ENCODE data around the gene ZBTB7B.
A peak's percentile ranks its signal among the peaks of the same experiment; 100 is the strongest.

ZBTB7B gene

GRCh38 chr1:155049651-155050559, 47.3 kb downstream of the ZBTB7B start:
- Histone ChIP-seq H3K9ac (ENCODE audit: low read length) (peak overlapping the region; percentile 68), H4K20me1 (ENCODE audit: insufficient read depth, low read length) (no peaks in the 10 kb centered on the region), H3K4me2 (ENCODE audit: low read length) (peak overlapping the region; percentile 89), H3K27ac (ENCODE audit: low read length) (no peak overlapping the region), H2AFZ (ENCODE audit: low read depth, low read length) (peak overlapping the region; percentile 76), H3K4me1 (ENCODE audit: low read length) (peaks cover 17% of the 10 kb centered on the region), H3K27me3 (ENCODE audit: low read depth, low read length) (no peaks in the 10 kb centered on the region), H3K36me3 (replicated peaks; ENCODE audit: low read depth, low read length) (peaks cover 6% of the 10 kb centered on the region), H3K79me2 (ENCODE audit: low read length) (no peaks in the 10 kb centered on the region), H3K4me3 (ENCODE audit: low read length) (peak overlapping the region; percentile 79), H3K9me3 (ENCODE audit: insufficient read depth, low read length) (no peaks in the 10 kb centered on the region)
- TF ChIP-seq EZH2phosphoT487 (IDR thresholded peaks at IDR 0.05; ENCODE audit: low read depth) (no peak), CTCF (IDR thresholded peaks at IDR 0.05; ENCODE audit: low read depth, low read length) (no peak)

DNA sequence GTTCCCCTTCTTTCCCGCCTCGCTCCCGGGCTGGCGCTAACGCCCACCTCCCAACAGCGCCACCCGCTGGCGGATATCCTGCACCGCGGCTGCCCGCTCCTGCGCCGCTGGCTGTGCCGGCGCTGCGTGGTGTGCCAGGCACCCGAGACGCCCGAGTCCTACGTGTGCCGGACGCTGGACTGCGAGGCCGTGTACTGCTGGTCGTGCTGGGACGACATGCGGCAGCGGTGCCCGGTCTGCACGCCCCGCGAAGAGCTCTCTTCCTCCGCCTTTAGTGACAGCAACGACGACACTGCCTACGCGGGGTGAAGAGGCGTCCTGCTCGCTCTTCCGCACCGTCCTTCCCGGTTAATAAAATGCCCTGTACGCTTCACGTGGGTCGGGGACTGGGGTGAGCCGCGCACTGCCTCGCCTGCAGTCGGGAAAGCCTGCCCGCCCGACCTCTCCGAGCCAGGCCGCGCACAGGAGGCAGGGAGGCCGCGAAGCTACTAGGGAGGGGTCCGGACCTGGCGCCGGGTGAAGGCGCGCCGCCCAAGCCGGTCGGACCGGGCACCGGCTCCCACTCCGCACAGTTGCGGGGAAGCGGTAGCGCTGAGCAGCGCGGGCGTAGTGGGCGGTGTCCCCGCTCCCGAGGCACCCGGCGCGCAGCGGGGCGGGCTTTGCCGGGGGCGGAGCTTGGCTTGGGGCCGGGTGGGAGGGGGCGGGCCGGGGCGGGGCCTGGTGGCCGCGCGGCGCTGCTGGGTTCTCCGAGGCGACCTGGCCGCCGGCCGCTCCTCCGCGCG, 48.1 kb downstream of the ZBTB7B start, which contains the start of gene ADAM15:
ADAM15 (plus strand) TSS at position 757 of the 782 bp plus-strand sequence. CDS start 71 bp downstream, outside the sequence.
- Histone ChIP-seq H3K9me3 (ENCODE audit: insufficient read depth, low read length) (no peaks in the 10 kb centered on the region), H3K27ac (ENCODE audit: low read length) (peak within 1 kb of the TSS; percentile 15; the same call in 1 of the 2 replicates), H3K36me3 (replicated peaks; ENCODE audit: low read depth, low read length) (peaks cover 6% of the 10 kb centered on the region), H3K4me3 (ENCODE audit: low read length) (peak within 1 kb of the TSS; percentile 79), H3K79me2 (ENCODE audit: low read length) (no peaks in the 10 kb centered on the region), H2AFZ (ENCODE audit: low read depth, low read length) (peak within 1 kb of the TSS; percentile 76), H3K4me1 (ENCODE audit: low read length) (peaks cover 17% of the 10 kb centered on the region), H3K27me3 (ENCODE audit: low read depth, low read length) (no peaks in the 10 kb centered on the region), H3K4me2 (ENCODE audit: low read length) (peak within 1 kb of the TSS; percentile 96), H3K9ac (ENCODE audit: low read length) (peak within 1 kb of the TSS; percentile 79), H4K20me1 (ENCODE audit: insufficient read depth, low read length) (no peaks in the 10 kb centered on the region)
- TF ChIP-seq CTCF (IDR thresholded peaks at IDR 0.05; ENCODE audit: low read depth, low read length) = peak; percentile 95
- TF ChIP-seq EZH2phosphoT487 (IDR thresholded peaks at IDR 0.05; ENCODE audit: low read depth) = no peak

DNA sequence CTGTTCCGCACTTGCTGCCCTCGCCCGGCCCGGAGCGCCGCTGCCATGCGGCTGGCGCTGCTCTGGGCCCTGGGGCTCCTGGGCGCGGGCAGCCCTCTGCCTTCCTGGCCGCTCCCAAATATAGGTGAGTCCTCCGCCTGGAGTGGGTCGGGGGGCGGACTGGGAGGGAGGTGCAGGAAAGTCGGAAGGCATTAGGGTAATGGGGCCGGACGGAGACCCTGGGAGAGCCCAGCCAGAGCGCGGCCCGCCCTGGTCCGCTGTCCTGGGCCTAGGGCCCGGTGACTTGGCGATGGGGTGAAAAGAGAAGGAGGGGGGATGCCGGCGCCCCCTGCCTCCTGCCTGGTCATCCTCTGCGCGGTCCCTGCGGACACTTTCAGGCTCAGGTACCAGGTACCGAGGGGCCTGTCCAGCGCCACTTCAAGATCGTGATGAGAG, 48.8 kb downstream of the ZBTB7B start:
- H3K27ac ChIP-seq (ENCODE audit: low read length) = no peak overlapping the region
- no peaks in the 10 kb centered on the region for H4K20me1 ChIP-seq (ENCODE audit: insufficient read depth, low read length)
- H3K9ac ChIP-seq (ENCODE audit: low read length) = peak overlapping the region; percentile 79
- no peaks in the 10 kb centered on the region for H3K79me2 ChIP-seq (ENCODE audit: low read length)
- H3K4me2 ChIP-seq (ENCODE audit: low read length) = peak overlapping the region; percentile 96
- no peaks in the 10 kb centered on the region for H3K27me3 ChIP-seq (ENCODE audit: low read depth, low read length)
- H2AFZ ChIP-seq (ENCODE audit: low read depth, low read length) = peak overlapping the region; percentile 27; the same call in 1 of the 2 replicates
- peaks cover 17% of the 10 kb centered on the region for H3K4me1 ChIP-seq (ENCODE audit: low read length)
- peaks cover 6% of the 10 kb centered on the region for H3K36me3 ChIP-seq (replicated peaks; ENCODE audit: low read depth, low read length)
- peak overlapping the region; percentile 79 for H3K4me3 ChIP-seq (ENCODE audit: low read length)
- TF ChIP-seq EZH2phosphoT487 (IDR thresholded peaks at IDR 0.05; ENCODE audit: low read depth) (no peak), CTCF (IDR thresholded peaks at IDR 0.05; ENCODE audit: low read depth, low read length) (peak; percentile 7; the same call in 1 of the 2 replicates)
- H3K9me3 ChIP-seq (ENCODE audit: insufficient read depth, low read length) = no peaks in the 10 kb centered on the region
